HG03159 (cell line): ENCODE results near the gene UCP3.

Experiments
- ATAC-seq: cut with Tn5 transposase; IDR thresholded peaks from one replicate; pipeline ENCODE4 v1.9.1; 2021; ENCODE audit warnings: mild to moderate bottlenecking, moderate library complexity; ENCODE audit not compliant: unreplicated experiment

UCP3 gene

DNA sequence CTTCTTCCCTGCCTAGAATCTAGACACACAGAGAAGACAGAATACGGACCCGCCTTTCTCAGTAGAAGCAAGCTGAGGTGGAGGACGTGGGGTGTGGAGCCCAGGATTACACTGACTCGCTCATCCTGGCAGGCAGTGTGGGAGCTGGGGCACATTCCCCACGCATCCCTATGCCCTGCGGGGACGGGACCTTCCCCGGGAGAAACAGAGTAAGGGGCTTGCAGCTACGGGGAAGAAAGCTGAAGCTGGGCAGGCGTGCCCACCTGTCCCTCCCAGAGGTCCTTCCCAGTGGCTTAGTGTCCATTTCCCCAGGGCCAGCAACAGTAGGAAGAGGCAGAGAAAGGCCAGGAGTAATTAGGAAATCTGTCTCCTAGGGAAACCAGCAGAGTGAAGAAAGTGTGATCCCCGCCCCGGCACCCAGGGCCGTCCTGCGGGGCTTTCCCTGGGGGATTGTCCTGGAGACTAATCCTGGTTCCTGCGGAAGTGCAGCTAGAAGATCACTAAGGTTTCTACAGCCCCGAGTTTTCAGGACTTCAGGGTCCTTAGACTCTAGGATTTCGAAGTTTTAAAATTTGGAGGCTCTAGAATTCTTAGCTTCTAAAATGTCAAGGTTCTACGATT lies 50.3 kb downstream of the UCP3 start:
- ATAC-seq: no peak

GRCh38 chr11:73957654-73958361 lies 51.1 kb downstream of the UCP3 start:
- no peak for ATAC-seq

DNA sequence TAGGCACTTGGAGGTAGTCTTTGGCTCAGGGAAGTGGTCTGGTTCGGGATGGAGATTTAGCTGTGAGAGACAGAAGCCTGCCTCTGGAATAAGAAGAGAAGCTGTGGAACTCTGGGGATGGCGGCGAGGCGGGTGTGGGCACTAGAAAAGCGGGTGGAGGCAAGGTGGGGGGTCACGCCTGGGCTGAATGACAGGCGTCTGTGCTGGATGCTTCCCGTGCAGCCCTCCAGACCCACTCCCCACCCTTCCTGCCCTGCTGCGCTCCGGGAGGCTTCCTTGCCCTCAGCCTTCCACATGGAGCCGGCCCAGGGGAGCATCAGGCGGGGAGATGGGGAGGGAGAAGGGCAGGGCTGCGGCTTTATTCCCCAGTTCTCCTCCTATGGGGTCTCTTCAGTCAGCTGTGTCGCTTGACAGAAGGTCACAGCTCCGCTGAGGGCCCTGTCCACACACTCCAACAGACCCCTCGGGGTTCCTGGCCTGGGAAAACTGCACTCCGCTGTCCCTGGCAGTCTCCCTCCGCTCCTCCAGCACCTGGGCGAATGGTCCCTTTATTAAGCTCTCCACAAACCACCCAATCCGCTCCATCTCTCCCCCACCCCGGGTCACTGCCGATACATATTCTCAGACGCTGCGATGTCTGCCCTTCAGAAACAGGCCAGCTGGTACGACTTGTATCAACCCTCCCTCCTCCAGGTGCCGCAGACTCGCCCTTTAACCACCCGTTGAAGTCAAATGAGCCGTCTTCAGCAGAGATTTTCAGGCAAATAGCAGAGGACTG lies 51.8 kb downstream of the UCP3 start:
- no peak for ATAC-seq

GRCh38 chr11:73951797-73952196 lies 57.1 kb downstream of the UCP3 start:
- no peak for ATAC-seq

GRCh38 chr11:73950869-73951710 lies 57.8 kb downstream of the UCP3 start, which contains the start of gene DNAJB13:
DNAJB13 (plus strand) TSS chr11:73951026; CDS start chr11:73951070, 44 bp downstream.
- no peak for ATAC-seq
